HG03095 (cell line): ENCODE results near the gene KIF5A.

Source experiments
- ATAC-seq: cut with Tn5 transposase; IDR thresholded peaks from one replicate; pipeline ENCODE4 v1.9.1; 2021; ENCODE audit warnings: moderate library complexity; ENCODE audit not compliant: unreplicated experiment

Gene KIF5A

GRCh38 chr12:57604992-57605810, 55.4 kb downstream of the KIF5A start:
- no peak for ATAC-seq

DNA sequence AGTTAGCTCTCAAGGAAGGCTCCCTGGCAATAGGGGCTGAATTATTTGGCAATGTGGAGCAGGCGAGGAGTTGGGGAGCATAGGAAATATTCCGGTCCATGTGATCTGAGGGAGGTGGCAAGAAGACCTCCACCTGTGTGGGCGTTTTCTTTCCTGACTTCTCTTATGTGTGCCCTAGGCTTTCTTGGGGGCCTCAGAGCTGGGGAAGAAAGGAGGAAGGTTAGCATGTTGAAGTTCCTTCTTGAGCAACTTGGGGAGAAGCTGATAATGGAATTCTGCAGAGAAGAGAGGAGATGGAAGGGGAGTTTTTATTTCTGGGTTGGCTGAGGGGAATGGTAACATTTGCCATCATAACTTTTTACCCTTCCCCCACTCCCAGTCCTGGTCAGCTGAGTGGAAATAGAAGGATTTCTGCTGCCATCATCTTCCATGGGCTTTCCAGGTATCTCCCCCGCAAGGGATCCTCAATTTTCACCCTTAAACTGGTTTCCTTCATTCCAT, 56.0 kb downstream of the KIF5A start:
- ATAC-seq, result no peak

DNA sequence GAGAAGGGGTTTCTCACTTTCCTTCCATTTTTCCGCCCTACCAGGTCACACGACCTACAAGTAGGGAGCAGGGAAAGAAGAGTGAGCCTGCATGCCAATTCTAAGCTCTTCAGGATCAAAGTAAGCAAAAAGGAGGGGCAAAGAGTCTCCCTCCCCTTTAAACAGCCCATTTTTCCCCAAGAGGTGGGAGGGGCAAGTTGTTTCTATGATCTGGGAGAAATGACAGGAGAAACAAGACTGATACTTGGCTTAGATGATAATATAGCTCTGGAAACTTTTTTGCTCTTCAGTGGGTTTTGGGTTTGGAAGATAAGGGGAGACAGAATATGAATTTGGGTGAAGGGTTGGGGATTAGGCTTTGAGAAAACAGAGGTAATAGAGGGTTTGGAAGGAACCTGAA, 56.6 kb downstream of the KIF5A start:
- ATAC-seq, result no peak

DNA sequence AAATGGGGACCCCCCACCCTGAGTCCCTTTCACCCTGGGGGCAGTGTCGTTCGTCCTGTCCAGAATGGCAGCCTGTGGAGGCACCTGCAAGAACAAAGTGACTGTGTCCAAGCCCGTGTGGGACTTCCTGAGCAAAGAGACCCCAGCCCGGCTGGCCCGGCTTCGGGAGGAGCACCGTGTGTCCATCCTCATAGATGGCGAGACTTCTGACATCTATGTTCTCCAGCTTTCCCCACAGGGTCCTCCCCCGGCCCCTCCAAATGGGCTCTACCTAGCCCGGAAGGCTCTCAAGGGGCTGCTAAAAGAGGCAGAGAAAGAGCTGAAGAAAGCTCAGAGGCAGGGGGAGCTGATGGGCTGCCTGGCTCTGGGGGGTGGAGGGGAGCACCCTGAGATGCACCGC, 57.0 kb downstream of the KIF5A start:
- ATAC-seq, result no peak

GRCh38 chr12:57607958-57608663, 58.3 kb downstream of the KIF5A start:
- no peak for ATAC-seq

DNA sequence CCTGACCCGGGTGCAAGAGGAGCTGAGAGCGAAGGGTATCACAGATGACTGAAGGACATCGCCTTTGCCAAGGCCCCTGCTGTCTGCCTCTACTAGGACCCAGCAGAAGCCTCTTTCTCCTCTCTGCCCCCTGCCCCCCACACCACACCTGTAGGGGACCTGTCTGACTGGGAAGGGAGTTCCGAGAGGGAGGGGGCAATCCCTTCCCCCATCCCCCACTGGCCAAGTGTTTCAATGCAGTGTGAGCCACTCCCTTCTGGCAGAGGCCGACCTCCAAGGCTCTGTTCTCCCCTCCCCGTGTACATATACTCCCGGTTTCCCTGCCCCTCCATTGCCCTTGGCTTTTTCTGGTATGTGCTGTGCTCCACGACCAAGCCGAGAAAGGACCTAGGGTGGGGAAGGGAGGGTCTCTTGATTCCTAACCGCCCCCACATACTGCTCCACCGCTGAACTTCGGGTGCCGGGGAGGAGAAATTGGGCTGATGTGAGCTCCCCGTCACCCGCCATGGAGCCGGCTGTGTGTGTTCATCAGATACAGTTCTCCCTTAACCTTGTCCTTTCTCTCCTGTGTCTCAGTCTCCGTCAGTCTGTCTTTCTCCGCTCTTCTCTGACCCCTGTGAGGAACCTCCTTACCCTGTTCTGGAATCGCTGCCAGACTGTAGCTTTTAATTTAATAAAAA, 59.4 kb downstream of the KIF5A start:
- no peak for ATAC-seq

DNA sequence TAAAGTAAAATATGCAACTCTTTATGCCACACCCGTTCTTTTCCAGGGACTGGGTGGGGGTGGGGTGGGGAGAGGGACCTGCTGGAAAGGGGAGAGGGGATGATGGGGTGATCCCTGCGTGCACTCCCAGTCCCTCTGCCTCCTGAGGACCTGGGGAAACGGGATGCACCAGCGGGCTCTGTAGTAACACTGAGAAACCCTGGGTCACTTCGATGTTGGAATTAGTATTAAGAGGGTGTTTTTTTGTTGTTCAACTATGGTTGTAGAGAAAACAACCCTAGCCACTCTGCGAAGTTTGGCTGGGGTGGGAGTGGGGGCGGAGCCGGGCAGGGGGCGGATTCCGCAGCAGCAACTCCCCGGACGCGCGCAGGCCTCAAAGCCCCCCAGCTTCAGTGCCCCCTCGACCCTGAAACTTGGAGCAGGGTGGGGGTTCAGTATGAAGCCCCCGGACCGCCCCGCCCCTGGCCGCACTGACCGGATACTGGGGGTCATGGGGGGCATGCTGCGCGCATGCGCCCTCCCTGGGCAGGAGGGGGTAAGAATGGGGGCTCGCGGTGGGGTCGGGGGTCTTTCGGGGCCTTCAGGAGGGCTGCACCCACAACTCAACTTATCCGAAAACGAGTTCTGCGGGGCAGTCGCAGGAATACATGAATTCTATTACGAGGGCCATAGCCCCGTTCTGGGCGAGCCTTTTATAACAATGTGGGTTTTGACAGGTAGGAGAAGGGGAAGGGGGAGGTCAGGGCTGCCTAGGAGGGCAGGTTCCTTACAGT, 60.1 kb downstream of the KIF5A start:
- no peak for ATAC-seq

DNA sequence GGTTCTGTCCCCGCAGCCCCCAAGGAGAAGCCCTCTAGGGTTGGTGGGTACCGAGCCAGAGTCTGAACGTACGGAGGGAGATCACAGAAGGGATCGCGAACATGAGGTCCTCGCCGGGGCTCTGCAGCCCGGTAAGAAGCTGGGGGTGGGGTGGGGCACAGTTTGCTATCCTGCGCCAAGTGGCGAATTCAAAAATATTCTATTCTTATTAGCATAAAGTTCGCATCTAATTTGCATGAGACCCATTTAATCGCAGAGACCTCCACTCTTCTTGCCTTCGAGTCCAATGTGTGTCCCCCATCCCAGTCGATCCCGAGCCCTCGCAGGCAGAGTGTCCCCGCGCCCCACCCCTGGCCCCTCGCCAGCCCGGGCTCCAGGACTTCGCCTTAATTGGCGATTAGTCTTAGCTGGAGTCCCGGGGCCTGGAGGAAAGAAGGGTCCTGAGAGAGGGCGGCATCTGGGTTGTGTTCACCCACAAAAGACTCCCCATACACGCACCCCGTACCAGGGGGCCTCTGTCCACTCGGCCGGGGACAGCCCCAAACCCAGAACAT, 60.8 kb downstream of the KIF5A start:
- ATAC-seq, result no peak

DNA sequence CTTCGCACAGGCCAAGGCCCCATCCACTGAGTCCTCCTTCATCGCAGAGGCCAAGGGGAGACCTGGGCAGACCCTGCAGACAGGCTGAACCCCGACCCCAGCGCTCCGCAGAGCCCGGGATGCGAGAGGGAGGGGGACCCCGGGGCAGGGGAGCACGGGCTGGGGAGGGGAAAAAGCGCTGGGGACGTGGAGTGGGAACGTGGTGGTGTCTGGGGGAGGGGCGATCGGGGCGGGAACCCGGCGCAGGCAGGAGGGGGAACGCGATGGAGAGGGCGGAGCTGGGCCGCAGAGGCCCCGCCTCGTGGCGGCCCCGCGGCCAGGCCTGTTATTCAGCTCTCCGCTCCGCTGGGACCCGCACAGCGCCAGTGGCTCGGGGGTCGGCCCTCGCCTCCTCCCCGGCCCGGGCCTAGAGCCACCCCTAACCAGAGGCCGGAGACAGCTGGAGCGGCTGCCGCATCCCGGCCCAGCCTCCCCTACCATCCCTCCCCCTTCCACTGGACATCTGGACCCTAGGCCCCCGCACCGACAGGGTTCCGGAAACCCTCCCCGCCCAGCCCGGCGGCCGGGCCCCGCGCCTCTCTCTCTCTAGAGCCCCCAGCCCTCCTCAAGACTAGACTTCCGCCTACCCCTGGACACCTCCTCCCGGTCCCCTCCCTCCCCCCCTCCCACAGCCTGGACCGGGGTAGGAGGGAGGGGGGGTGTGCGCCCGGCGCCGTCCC, 61.4 kb downstream of the KIF5A start, which contains the start of gene ARHGEF25:
ARHGEF25 (plus strand) TSS at position 328 of the 719 bp plus-strand sequence. CDS start 460 bp downstream, outside the sequence.
- peak; percentile 47 for ATAC-seq

DNA sequence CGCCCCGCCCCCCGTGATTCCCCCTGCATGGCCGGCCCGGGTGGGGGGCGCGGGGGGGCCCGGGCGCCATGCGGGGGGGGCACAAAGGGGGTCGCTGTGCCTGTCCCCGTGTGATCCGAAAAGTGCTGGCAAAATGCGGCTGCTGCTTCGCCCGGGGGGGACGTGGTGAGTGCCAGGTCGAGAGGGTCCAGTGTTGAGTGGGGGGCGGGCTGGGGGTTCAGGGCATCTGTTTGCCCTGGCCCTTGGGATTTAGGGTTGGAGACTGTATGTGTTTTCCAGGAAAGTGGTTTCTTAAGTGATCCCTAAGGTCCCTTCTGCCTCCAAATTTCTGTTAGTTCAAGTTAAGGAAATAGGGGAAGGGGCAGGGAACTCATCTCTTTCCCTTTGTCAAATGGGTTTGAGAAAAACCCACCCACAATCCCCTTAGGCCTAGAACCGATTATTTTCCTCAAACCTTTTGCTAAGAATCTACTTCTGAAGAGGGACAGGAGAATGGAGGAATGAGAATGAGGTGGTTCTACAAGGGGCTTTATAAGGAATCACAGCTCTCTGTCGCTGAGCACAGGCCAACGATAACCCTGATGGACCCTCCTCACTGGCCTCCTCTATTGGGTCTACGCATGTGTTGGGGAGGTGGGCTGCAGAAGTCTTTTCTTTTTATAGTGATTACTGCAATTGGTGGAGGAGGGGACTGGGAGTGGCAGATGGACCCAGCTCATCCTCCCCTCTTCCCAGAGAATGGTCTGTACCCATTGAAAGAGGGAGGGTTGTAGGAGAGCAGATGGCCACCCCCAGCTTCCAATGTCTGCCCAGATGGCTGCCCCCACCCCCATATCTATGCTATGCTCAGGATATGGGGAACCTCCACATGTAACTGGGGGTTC, 62.2 kb downstream of the KIF5A start:
- no peak for ATAC-seq

GRCh38 chr12:57612711-57613426, 63.0 kb downstream of the KIF5A start:
- ATAC-seq, result no peak

GRCh38 chr12:57613427-57614109, 63.7 kb downstream of the KIF5A start:
- no peak for ATAC-seq

DNA sequence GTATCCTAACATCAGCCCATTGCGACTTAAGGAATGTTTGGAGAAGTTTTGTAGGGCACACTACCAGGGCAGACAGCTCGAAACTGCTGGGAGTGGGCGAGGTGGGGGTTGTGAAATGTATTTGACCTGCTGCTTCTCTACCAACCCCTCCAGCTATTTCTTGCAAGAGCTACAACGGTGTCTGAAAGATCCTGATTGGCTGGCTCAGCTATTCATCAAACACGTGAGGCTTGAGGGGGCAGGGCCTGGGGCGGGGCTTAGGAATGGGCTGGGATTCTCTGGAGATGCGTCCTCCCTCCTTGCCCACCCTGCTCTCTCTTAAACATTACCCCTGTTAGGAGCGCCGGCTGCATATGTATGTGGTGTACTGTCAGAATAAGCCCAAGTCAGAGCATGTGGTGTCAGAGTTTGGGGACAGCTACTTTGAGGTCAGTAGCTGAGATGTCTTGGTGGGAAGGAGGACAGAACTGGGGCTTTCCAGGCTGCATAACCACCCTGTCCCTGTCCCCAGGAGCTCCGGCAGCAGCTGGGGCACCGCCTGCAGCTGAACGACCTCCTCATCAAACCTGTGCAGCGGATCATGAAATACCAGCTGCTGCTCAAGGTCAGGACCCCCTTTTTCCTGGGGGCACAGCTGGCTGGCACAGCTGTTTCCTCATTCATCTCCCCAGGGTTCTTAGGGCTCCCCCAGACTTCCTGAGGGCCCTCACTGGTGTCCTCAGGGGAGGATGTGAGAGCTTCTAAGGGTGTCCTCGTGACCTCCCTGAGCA, 64.5 kb downstream of the KIF5A start:
- peak; percentile 48 for ATAC-seq

GRCh38 chr12:57614948-57615500, 65.2 kb downstream of the KIF5A start:
- no peak for ATAC-seq

DNA sequence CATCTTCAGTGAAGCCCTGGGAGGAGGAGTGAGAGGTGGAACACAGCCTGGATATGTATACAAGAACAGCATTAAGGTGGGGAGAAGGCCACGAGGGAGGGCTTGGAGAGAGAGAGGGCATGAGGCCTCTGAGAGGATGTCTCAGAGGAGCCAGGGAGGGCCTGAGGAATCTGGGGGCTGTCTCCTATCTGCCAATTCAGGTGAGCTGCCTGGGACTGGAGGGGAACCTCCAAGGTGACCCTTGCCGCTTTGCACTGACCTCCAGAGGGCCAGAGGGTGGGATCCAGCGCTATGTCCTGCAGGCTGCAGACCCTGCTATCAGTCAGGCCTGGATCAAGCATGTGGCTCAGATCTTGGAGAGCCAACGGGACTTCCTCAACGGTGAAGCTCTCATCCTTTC, 65.8 kb downstream of the KIF5A start:
- ATAC-seq, result no peak

GRCh38 chr12:57616383-57617101, 66.7 kb downstream of the KIF5A start:
- no peak for ATAC-seq
